Esophagus squamous epithelium (tissue), 4 donors: Measurements from ENCODE around the gene PAK2.
"Not testable (repeated sequence)": the region's sequence is repeated elsewhere in the genome, so short reads cannot be mapped to it uniquely, and the experiment has no call there.

ENCODE experiments used
- CTCF ChIP-seq, 6 experiments: fragments of 450-650 bp in 4 of 6; fragments of 200-600 bp in 2 of 6; sonication (generic) in 2 of 6; IDR thresholded peaks; one replicate each; pipeline ENCODE4 v1.5.1; 2016 to 2019; ENCODE audit warnings: antibody characterized with exemption in 6 of 6, mild to moderate bottlenecking in 4 of 6, moderate library complexity in 4 of 6
- POLR2A ChIP-seq, 4 donors: fragments of 450-650 bp; IDR thresholded peaks; one replicate each; pipeline ENCODE4 v1.6.1; 2017; ENCODE audit warnings: antibody characterized with exemption in 4 of 4, mild to moderate bottlenecking in 4 of 4, moderate library complexity in 3 of 4

DNA sequence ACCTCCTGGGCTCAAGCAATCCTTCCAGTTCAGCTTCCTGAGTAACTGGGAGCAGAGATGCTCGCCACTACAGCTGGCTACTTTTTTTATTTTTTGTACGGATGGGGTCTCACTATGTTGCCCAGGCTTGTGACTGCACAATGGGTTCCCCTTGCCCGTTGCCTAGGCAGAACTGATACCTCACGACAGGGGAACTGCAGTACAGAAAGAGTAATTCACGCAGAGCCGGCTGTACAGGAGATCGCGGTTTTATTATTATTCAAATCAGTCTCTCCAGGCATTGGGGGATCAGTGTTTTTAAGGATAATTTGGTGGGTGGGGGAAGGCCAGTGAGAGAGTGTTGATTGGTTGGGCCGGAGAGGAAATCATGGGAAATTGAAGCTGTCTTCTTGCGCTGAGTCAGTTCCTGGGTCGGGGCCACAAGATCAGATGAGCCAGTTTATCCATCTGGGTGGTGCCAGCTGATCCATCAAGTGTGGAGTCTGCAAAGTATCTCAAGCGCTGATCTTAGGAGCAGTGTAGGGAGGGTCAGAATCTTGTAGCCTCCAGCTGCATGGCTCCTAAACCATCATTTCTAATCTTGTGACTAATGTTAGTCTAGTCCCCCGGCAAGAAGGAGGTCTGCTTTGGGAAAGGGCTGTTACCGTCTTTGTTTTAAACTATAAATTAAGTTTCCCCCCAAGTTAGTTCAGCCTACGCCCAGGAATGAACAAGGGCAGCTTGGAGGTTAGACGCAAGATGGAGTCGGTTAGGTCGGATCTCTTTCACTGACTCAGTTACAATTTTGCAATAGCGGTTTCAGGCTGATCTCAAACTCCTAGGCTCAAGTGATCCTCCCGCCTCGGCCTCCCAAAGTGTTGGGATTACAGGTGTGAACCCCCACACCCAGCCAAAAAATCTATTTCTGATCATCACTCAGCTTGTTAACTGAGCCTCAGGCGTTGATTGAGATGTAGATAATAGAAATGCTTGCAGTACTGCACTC is 104.9 kb downstream of the PAK2 start:
- TF ChIP-seq CTCF, POLR2A (IDR thresholded peaks at IDR 0.05): not testable (repeated sequence)
